Activated CD8-positive, alpha-beta memory T cell treated with anti-CD3 and anti-CD28 coated beads for 48 hours (primary cell): Measurements from ENCODE around the gene WFS1.
A peak's percentile ranks its signal among the peaks of the same experiment; 100 is the strongest.

Experiments
- DNase-seq, 3 experiments: peaks; one replicate each; pipeline ENCODE4 v3.0.0-alpha.2; 2020; ENCODE audit warnings: low read depth in 2 of 3, low spot score in 2 of 3

WFS1 gene

DNA sequence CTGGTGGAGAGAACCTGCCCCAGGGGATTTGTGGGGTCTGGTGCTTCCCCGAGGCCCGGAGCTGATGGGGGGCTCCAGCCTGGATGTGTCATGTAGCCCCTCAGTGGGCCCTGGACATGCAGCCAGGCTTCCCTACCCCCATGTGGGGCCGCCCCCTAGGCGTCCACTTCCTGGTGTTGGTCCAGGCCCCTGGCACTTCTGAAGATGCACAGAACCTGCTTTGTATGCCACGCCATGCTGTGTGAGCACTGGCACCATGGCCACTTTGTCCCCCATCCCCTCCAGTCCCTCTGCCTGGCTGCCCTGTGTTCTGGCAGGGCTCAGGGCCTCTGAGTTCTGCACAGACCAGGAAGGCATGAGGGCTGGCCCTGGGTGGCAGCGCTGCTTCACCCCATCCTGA lies 29.2 kb downstream of the WFS1 start:
- no peak for DNase-seq

GRCh38 chr4:6299875-6300274 lies 30.2 kb downstream of the WFS1 start:
- DNase-seq, result no peak

DNA sequence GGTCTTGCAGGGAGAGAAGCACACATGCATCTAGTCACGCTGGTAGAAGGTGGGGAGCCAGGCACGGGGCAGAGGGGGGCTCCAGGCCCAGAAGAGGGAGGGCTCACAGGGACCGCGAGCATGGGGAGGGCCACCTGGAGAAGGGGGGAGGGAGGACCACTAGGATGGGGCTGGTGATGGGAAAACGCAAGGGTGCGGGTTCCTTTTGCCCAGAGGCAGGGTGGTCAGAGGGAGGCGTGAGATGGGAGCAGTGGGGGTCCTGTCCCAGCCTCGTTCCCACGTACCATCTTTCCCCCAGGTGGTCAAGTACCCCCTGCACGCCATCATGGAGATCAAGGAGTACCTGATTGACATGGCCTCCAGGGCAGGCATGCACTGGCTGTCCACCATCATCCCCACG lies 30.7 kb downstream of the WFS1 start:
- no peak for DNase-seq

DNA sequence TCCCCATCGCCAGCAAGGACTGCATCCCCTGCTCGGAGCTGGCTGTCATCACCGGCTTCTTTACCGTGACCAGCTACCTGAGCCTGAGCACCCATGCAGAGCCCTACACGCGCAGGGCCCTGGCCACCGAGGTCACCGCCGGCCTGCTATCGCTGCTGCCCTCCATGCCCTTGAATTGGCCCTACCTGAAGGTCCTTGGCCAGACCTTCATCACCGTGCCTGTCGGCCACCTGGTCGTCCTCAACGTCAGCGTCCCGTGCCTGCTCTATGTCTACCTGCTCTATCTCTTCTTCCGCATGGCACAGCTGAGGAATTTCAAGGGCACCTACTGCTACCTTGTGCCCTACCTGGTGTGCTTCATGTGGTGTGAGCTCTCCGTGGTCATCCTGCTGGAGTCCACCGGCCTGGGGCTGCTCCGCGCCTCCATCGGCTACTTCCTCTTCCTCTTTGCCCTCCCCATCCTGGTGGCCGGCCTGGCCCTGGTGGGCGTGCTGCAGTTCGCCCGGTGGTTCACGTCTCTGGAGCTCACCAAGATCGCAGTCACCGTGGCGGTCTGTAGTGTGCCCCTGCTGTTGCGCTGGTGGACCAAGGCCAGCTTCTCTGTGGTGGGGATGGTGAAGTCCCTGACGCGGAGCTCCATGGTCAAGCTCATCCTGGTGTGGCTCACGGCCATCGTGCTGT lies 31.5 kb downstream of the WFS1 start:
- no peak for DNase-seq

GRCh38 chr4:6301732-6302442 lies 32.2 kb downstream of the WFS1 start:
- no peak for DNase-seq

- DNase-seq, result no peak
These were observed 33.2 kb downstream of the WFS1 start for GRCh38 chr4:6302869-6303268.

GRCh38 chr4:6303943-6304342 lies 34.3 kb downstream of the WFS1 start:
- DNase-seq, result no peak

DNA sequence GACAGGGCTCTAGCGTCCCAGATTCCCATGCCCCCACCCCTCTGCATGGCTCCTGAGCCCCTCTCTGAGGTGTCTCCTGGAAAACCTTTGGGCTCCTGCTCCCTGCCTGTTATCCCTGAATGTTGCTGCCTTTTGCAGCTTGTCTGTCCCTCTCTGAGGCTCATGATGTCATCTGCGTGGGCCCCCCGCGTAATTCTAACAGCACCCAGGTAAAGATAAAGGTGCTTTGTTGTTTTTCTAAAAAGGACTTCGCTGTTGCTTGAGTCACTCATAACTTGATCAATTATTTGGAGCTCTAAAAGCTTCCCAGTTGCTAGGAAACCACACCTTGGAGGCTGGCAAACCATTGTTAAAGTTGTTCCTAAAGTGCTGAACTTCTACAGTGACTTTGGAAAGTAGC lies 36.6 kb downstream of the WFS1 start:
- DNase-seq, result no peak

DNA sequence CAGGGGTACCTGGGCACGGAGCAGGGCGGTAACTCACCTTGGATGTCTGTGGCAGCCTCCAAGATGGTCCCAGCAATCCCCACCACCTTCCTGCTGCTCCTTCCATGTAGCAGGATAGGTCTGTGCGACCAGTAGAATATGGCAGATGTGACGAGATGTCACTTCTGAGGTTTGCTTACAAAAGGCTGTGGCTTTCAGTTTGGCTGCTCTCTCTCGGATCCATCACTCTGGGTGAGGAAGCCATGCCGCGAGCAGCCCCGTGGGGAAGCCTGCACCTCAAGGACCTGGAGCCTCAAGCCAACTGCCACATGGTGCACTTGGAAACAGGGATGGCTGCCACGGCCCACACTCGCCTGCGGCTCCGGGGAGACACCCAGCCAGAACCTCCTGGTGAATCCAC lies 37.6 kb downstream of the WFS1 start:
- no peak for DNase-seq

DNA sequence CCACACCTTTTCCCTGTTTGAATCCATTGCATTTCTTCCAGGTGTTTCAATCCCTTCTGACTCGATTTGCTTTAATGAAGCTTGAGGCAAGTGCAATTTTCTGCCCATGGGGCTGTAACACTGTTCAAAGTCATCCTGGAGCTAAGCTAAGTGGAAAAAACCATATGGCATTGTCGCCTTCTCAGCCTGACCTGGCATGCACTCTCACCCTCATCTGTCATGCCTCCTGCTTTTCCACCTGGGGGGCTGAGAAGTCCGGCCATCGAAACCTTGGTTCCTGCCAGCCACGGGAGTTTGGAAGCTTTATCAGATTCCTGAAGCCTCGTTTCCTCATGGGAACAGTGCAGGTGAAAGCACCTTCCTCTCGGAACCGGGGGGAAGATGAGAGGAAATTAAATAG lies 38.2 kb downstream of the WFS1 start:
- no peak for DNase-seq

DNA sequence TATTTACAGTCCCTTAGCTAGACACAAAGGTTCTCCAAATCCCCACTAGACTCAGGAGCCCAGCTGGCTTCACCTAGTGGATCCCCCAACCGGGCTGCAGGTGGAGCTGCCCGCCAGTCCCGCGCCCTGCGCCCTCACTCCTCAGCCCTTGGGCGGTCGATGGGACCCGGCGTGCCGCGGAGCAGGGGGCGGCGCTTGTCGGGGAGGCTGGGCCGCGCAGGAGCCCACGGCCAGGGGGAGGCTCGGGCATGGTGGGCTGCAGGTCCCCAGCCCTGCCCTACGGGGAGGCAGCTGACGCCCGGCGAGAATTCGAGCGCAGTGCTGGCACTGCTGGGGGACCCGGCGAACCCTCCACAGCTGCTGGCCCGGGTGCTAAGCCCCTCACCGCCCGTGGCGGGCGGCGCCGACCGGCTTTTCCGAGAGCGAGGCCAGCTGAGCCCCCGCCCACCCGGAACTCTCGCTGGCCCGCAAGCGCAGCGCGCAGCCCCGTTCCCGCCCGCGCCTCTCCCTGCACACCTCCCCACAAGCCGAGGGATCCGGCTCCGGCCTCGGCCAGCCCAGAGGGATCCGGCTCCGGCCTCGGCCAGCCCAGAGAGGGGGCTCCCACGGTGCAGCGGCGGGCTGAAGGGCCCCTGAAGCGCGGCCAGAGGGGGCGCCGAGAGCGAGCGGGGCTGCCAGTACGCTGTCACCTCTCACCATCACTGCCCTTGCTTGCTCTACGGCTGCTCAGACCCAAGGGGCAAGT lies 39.4 kb downstream of the WFS1 start:
- DNase-seq, result peak in 1 of 3 experiments; percentile 3

GRCh38 chr4:6309777-6310176 lies 40.1 kb downstream of the WFS1 start:
- no peak for DNase-seq

DNA sequence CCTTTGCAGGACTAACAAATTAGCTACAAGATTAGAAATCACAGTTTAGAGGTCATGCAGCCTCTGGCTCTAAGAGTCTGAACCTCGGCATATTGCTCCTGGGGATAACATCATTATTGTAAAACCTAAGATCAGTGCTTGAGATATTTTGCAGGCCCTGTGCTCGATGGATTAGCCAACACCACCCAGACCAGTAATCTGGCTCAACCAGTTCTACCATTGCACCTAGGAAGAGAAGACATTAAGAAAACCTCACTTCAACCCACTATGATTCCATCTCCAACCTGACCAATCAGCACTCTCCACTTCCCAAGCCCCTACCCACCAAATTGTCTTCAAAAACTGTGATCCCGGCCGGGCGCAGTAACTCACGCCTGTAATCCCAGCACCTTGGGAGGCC lies 43.6 kb downstream of the WFS1 start:
- DNase-seq, result no peak

DNA sequence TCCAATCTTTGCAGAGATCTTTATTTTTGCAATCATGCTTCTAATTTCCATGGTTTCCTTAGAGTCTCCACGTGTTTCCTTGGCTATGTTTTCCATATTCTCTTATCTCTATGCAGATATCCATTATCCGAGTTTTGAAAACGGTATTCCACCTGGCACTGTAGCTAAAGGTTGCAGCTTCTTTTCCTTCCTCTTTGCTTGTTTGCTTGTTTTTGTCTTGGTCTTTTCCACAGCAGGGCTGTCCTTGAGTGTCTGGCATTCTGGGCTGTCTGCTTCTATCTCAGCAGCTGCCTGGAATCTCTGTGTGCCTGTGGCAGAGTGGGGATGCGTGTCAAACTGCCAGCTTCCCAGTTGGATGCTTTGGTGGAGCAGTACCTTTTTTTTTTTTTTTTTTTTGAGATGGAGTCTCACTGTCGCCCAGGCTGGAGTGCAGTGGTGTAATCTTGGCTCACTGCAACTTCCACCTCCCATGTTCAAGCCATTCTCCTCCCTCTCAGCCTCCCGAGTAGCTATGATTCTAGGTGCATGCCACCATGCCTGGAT lies 46.9 kb downstream of the WFS1 start:
- no peak for DNase-seq

GRCh38 chr4:6318206-6318605 lies 48.6 kb downstream of the WFS1 start:
- DNase-seq, result no peak

- no peak for DNase-seq
These were observed 50.0 kb downstream of the WFS1 start for GRCh38 chr4:6319530-6320150.

DNA sequence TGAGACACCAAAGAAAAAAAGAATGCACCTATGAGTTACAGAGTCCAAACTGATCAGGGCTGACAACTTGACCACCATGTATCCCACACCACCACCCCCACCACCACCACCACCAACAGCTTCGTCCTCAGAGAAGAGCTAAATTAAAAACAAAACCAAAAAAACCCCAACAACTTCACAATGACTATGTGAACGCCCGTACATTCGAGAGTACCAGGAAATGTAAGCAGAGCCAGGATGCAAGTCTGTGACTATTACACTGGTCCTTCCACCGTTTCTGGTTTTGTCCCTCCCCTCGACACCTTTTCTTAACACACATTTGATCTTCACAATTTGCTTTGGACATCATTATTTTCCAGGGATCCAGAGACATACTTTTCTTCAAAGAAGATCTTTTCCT lies 51.0 kb downstream of the WFS1 start:
- no peak for DNase-seq

GRCh38 chr4:6321361-6321760 lies 51.7 kb downstream of the WFS1 start:
- DNase-seq, result no peak

DNA sequence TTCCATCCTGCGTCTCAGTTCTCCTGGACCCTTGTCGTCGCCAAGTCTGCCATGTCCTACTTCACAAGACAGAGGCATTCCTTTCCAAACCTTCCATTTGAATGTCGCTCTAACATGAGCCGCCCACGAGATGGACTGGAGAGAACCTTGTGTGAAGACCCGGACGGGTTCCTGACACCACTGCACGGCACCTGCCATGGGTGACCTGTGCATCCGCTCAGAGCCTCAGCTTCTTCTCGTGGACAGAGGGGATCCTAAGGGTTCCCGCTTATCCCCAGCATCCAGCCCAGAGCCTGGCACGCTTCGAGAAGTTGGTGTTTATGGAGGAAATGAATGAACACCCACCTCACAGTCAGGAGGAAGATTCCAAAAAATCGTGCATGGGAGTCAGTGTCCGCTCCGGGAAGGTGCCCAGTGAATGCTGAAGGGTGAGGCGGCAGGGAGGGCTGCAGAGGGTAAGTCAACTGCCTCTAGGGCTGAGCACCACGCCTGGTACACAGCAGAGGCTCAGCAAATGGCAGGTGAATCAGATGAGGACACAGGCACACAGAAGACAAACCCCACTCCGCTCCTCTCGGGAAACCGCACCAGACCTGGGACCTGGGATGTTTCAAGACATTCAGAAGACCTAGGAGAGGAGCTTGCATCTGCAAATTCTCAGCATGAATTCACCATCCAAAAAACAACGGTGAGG lies 52.6 kb downstream of the WFS1 start:
- DNase-seq, result no peak

DNA sequence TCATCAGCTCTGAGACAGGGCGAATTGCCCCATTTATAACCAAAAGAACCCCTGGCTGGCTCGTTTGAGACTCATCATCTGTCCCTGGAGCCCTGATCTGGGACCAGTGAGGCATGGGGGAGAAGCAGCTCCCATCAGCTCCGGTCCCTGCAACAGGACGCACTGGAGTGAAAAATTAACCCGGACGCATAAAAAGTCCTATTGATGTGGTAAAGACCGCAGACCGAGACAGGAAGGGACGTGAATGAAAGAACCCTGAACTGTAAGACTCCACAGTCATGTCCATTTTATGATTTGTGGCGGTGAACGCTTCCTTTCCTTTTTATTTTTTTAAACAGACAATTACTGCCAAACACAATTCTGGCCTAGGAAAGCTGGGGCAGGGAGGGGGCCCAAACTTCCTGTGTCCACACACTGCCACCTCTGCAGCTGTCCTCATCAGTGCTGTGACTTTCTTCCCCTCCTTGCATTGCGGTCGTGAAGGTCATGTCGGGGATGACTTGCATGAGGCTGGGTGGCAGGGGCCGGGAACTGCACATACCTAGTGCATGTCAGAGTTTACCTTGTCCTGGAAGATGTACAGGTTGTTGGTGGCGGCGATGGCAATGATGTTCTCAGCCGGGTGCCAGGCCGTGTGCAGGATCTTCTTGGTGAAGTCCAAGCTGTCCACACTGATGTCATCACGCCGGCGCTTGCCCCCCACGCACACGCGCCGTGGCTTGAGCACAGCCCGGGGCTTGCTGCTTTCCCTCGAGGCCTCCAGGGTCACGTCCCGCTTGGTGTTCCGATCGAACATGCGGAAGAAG lies 53.3 kb downstream of the WFS1 start:
- DNase-seq, result no peak
